Adrenal gland (tissue), 5 donors: ENCODE results near the gene MAPKAPK5.

Experiments used
- POLR2A ChIP-seq, 2 donors: fragments of 450-650 bp; IDR thresholded peaks; one replicate each; pipeline ENCODE4 v1.6.1; 2017; ENCODE audit warnings: antibody characterized with exemption in 2 of 2, mild to moderate bottlenecking in 2 of 2, moderate library complexity in 1 of 2
- TF ChIP-seq, protein P1 (sequence below), 6 experiments: fragments of 450-650 bp in 4 of 6; fragments of 200-600 bp in 2 of 6; sonication (generic) in 1 of 6; IDR thresholded peaks; 1 replicate in 5 of 6; 2 replicates in 1 of 6; pipeline versions ENCODE4 v1.5.1 to v1.8.0; 2016 to 2021; ENCODE audit warnings: antibody characterized with exemption in 6 of 6, mild to moderate bottlenecking in 2 of 6, moderate library complexity in 1 of 6
- donor health status: DM: no; HTN: no; CAD: no.

DNA sequence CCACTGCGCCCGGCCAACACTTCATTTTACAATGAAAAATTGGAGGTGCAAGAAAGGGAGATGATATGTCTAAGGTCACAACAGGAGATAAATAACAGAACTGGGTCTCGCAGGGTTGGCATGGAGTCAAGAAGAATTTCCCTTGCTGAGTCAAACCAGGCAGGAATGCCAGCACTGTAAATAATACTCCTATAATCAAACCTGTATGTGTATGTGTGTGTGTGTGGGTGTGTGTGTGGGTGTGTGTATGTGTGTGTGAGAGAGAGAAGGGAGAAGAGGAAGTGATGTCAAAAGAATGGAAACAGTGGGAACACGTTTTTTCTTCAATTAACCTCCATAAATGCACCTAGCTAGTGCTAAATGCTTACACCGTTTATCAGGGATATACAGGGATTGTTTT lies 100.5 kb downstream of the MAPKAPK5 start:
- no peak for TF ChIP-seq POLR2A (IDR thresholded peaks at IDR 0.05)
- TF ChIP-seq, protein P1, sequence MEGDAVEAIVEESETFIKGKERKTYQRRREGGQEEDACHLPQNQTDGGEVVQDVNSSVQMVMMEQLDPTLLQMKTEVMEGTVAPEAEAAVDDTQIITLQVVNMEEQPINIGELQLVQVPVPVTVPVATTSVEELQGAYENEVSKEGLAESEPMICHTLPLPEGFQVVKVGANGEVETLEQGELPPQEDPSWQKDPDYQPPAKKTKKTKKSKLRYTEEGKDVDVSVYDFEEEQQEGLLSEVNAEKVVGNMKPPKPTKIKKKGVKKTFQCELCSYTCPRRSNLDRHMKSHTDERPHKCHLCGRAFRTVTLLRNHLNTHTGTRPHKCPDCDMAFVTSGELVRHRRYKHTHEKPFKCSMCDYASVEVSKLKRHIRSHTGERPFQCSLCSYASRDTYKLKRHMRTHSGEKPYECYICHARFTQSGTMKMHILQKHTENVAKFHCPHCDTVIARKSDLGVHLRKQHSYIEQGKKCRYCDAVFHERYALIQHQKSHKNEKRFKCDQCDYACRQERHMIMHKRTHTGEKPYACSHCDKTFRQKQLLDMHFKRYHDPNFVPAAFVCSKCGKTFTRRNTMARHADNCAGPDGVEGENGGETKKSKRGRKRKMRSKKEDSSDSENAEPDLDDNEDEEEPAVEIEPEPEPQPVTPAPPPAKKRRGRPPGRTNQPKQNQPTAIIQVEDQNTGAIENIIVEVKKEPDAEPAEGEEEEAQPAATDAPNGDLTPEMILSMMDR (IDR thresholded peaks at IDR 0.05) = no peak
